Measurements from ENCODE around the gene RSBN1L.
"Not testable (repeated sequence)": the region's sequence is repeated elsewhere in the genome, so short reads cannot be mapped to it uniquely, and the experiment has no call there.

Gene RSBN1L

DNA sequence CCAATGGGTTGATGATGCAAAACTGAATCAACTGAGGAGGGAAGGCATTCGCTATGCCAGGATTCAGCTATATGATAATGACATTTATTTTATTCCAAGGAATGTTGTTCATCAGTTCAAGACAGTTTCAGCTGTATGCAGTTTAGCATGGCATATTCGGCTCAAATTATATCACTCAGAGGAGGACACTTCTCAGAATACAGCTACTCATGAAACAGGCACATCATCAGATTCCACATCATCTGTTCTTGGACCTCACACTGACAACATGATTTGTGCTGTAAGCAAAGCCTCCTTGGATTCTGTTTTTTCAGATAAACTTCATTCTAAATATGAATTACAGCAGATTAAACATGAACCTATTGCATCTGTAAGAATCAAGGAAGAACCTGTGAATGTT, 82.3 kb downstream of the RSBN1L start:
- ChIA-PET POLR2A (no interaction called here), CTCF (interaction anchor here (0.7 kb wide), 1 partner anchor 13 kb away, joined by 3 read pairs; no protein-coding TSS in a partner anchor)
- no peak for DNase-seq (ENCODE audit: extremely low spot score)
- TF ChIP-seq SUZ12 (IDR thresholded peaks at IDR 0.05), result no peak
- TF ChIP-seq ZNF384 (IDR thresholded peaks at IDR 0.05), result no peak

DNA sequence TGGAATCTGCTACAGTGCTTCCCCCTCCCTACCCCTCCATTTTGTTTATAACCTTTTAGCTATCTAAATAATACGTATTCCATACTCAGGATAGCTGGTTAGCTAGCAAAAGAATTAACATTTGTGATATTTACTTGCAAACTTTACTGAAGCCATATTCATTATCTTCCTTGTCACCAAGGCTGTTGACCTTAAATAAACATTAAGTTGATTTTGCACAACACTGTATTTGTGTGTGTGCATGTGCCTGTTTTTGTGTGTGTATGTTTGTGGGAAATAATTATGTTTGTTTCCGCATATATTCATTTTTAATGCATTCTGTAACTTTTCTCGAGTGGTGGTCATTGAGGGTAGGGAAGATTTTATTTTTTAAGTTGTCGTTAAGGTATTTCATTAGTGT, 86.1 kb downstream of the RSBN1L start:
- POLR2A ChIA-PET, result no interaction called here
- CTCF ChIA-PET, result no interaction called here
- TF ChIP-seq SUZ12 (IDR thresholded peaks at IDR 0.05) (no peak), LEF1 (IDR thresholded peaks at IDR 0.05; ENCODE audit: borderline replicate concordance) (no peak), FOXA1 (IDR thresholded peaks at IDR 0.05) (no peak), HDGF (IDR thresholded peaks at IDR 0.05; ENCODE audit: borderline replicate concordance) (no peak), FOXK2 (IDR thresholded peaks at IDR 0.05) (no peak), ARNT (IDR thresholded peaks at IDR 0.05) (no peak), FOXM1 (IDR thresholded peaks at IDR 0.05; ENCODE audit: borderline replicate concordance) (no peak)
- DNase-seq (ENCODE audit: extremely low spot score), result no peak

DNA sequence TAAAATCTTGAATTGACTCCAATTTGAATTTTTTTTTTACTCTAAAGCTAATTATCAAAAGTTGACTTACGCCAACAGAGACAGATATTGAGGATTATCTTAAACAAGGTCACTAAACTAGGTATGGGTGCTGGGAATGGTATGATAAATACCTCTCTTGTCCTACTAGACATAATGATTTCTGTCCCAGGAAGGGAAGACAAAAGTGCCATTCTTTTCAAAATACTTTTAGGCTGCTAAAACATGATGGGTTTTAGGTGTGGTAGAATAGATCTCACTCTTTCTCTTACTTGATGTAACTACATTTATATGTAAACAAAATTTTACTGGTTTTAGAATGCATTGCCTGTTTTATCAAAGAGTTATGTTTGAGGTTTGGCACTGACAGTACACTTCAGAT, 86.9 kb downstream of the RSBN1L start:
- no peak for DNase-seq (ENCODE audit: extremely low spot score)
- ChIA-PET CTCF (no interaction called here), POLR2A (no interaction called here)
- TF ChIP-seq L3MBTL2 (conservative IDR thresholded peaks at IDR 0.05), result no peak
- TF ChIP-seq ZNF384 (IDR thresholded peaks at IDR 0.05), result no peak
- TF ChIP-seq ELF4 (IDR thresholded peaks at IDR 0.05), result no peak
- no peak for TF ChIP-seq FOXK2 (IDR thresholded peaks at IDR 0.05)
- no peak for TF ChIP-seq SP1 (IDR thresholded peaks at IDR 0.05)
- TF ChIP-seq BHLHE40 (IDR thresholded peaks at IDR 0.05; ENCODE audit: borderline replicate concordance), result no peak
- no peak for TF ChIP-seq NFRKB (IDR thresholded peaks at IDR 0.05)
- TF ChIP-seq FOXA1 (IDR thresholded peaks at IDR 0.05), result no peak
- no peak for TF ChIP-seq CTBP1 (IDR thresholded peaks at IDR 0.05; ENCODE audit: borderline replicate concordance)
- no peak for TF ChIP-seq SUZ12 (IDR thresholded peaks at IDR 0.05)
- no peak for TF ChIP-seq HDGF (IDR thresholded peaks at IDR 0.05; ENCODE audit: borderline replicate concordance)
- TF ChIP-seq TARDBP (IDR thresholded peaks at IDR 0.05), result no peak
- TF ChIP-seq ARNT (IDR thresholded peaks at IDR 0.05), result no peak
- no peak for TF ChIP-seq FOXM1 (IDR thresholded peaks at IDR 0.05; ENCODE audit: borderline replicate concordance)
- TF ChIP-seq LEF1 (IDR thresholded peaks at IDR 0.05; ENCODE audit: borderline replicate concordance), result no peak

DNA sequence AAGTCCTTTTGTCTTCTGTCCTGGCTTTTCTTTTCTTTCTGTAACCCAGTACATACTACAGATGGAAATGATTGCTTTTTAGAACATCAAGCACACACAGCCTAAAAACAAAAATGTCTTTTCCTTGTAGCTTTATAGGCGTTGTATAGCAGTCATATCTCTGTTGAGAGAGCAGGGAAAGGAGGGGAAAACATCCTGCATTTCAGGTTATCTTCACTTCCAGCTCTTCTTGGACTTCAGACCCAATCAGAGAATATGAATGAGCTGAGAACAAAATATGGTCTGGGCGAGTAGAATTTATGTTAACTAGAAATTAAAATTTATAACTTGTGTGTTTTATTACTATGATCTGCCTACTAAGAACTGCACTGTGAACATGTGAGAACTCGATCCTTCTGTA, 87.3 kb downstream of the RSBN1L start:
- DNase-seq (ENCODE audit: extremely low spot score), result no peak
- POLR2A ChIA-PET, result no interaction called here
- TF ChIP-seq ARNT (IDR thresholded peaks at IDR 0.05) (no peak), LEF1 (IDR thresholded peaks at IDR 0.05; ENCODE audit: borderline replicate concordance) (no peak), BHLHE40 (IDR thresholded peaks at IDR 0.05; ENCODE audit: borderline replicate concordance) (no peak), HDGF (IDR thresholded peaks at IDR 0.05; ENCODE audit: borderline replicate concordance) (no peak), NFRKB (IDR thresholded peaks at IDR 0.05) (no peak)
- CTCF ChIA-PET, result no interaction called here

DNA sequence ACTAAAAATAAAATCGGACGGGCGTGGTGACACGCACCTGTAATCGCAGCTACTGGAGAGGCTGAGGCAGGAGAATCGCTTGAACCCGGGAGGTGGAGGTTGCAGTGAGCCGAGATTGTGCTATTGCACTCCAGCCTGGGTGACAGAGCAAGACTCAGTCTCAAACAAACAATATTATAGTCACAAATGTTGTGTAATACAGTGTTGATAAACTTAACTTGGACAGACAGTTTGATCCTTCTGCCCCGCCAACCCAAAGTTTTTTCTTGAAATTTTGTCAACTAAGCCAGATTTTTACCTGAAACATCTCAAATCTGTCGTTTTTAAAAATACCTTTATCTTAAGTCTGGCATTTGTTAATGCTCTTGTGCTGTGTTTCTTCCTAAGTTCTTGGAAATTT, 88.2 kb downstream of the RSBN1L start:
- CTCF ChIA-PET; POLR2A ChIA-PET; DNase-seq (ENCODE audit: extremely low spot score): not testable (repeated sequence)

DNA sequence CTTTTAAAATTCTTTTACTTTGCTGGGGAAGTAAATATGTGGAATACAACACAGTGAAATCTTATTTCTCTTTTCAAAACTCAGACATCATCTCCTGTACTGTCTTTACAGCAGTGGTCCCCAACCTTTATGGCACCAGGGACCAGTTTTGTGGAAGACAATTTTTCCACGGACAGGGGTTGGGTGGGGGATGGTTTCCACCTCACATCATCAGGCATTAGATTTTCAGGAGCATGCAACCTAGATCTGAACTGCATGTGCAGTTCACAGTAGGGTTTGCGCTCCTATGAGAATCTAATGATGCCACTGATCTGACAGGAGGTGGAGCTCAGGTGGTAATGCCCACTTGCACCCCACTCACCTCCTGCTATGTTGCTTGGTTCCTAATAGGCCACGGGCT, 89.8 kb downstream of the RSBN1L start:
- DNase-seq (ENCODE audit: extremely low spot score), result no peak
- TF ChIP-seq ARNT (IDR thresholded peaks at IDR 0.05) (no peak), LEF1 (IDR thresholded peaks at IDR 0.05; ENCODE audit: borderline replicate concordance) (no peak), ZNF384 (IDR thresholded peaks at IDR 0.05) (no peak), NFRKB (IDR thresholded peaks at IDR 0.05) (no peak), L3MBTL2 (conservative IDR thresholded peaks at IDR 0.05) (no peak), ELF4 (IDR thresholded peaks at IDR 0.05) (no peak), SP1 (IDR thresholded peaks at IDR 0.05) (no peak), FOXA1 (IDR thresholded peaks at IDR 0.05) (no peak), TARDBP (IDR thresholded peaks at IDR 0.05) (no peak), HDGF (IDR thresholded peaks at IDR 0.05; ENCODE audit: borderline replicate concordance) (no peak), FOXM1 (IDR thresholded peaks at IDR 0.05; ENCODE audit: borderline replicate concordance) (no peak)
- TF ChIP-seq, protein P1, sequence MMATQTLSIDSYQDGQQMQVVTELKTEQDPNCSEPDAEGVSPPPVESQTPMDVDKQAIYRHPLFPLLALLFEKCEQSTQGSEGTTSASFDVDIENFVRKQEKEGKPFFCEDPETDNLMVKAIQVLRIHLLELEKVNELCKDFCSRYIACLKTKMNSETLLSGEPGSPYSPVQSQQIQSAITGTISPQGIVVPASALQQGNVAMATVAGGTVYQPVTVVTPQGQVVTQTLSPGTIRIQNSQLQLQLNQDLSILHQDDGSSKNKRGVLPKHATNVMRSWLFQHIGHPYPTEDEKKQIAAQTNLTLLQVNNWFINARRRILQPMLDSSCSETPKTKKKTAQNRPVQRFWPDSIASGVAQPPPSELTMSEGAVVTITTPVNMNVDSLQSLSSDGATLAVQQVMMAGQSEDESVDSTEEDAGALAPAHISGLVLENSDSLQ (IDR thresholded peaks at IDR 0.05), result no peak
- ChIA-PET CTCF (no interaction called here), POLR2A (no interaction called here)

DNA sequence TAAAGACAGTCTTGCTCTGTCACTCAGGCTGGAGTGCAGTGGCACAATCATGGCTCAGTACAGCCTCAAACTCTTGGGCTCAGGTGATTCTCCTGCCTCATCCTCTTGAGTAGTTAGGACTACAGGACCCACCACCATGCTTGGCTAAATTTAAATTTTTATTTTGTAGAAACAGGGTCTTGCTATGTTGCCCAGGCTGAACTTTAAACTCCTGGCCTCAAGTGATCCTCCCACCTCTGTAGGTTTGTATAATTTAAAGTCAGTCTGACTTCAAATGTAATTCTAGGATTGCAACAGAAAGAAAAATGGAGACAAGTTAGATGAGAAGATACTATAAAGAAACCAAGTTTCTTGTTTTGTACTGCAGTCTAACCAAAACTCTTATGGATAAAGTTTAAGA, 90.5 kb downstream of the RSBN1L start:
- DNase-seq (ENCODE audit: extremely low spot score), result no peak
- POLR2A ChIA-PET, result no interaction called here
- TF ChIP-seq LEF1 (IDR thresholded peaks at IDR 0.05; ENCODE audit: borderline replicate concordance) (no peak), SP1 (IDR thresholded peaks at IDR 0.05) (no peak)
- CTCF ChIA-PET, result no interaction called here

DNA sequence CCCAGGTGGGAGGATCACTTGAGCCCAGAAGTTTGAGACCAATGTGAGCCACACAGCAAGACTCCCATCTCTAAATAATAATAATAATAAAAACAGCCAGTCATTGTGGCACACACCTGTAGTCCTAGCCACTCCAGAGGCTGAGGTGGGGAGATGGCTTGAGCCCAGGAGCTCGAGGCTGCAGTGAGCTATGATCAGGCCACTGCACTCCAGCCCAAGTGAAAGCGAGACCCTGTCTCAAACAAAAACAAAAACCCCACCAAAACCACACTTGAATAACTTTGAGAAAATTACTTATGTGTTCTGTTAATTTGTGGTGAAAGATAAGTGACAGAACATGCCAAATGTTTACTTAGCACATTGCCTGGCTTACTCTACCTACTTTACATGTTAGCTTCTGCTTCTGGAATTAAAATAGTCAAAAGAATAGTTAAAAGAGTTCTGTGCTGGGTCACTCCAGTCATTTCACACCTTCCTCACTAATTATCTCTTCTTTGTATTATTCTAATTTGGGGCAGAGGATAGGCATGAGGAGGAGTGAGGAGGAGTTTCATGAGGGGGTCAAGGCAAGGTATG, 92.2 kb downstream of the RSBN1L start:
- POLR2A ChIA-PET, result interaction anchor here (1.9 kb wide), 1 partner anchor 10 kb away, joined by 5 read pairs; the partner anchor contains the start of genes PHTF2 and TMEM60
- TF ChIP-seq, protein P1 (IDR thresholded peaks at IDR 0.05), result no peak
- TF ChIP-seq LEF1 (IDR thresholded peaks at IDR 0.05; ENCODE audit: borderline replicate concordance) (no peak), SP1 (IDR thresholded peaks at IDR 0.05) (no peak), FOXA1 (IDR thresholded peaks at IDR 0.05) (no peak), HDGF (IDR thresholded peaks at IDR 0.05; ENCODE audit: borderline replicate concordance) (no peak), SUZ12 (IDR thresholded peaks at IDR 0.05) (no peak), ARNT (IDR thresholded peaks at IDR 0.05) (no peak)
- CTCF ChIA-PET, result no interaction called here

More for the DNA sequence above, 92.2 kb downstream of the RSBN1L start:
- no peak for DNase-seq (ENCODE audit: extremely low spot score)

Data from HEK293T (cell line).